ENCODE measurements around the gene GNAO1. TPM values are rescaled to one million over a fixed set of nuclear protein-coding genes. Genes with fewer than 3 reads are reported as not detected.
A peak's percentile ranks its signal among the peaks of the same experiment; 100 is the strongest.

The GNAO1 gene
- total RNA-seq, 2 experiments from 2014 or later = 1.5 to 2.3 TPM

DNA sequence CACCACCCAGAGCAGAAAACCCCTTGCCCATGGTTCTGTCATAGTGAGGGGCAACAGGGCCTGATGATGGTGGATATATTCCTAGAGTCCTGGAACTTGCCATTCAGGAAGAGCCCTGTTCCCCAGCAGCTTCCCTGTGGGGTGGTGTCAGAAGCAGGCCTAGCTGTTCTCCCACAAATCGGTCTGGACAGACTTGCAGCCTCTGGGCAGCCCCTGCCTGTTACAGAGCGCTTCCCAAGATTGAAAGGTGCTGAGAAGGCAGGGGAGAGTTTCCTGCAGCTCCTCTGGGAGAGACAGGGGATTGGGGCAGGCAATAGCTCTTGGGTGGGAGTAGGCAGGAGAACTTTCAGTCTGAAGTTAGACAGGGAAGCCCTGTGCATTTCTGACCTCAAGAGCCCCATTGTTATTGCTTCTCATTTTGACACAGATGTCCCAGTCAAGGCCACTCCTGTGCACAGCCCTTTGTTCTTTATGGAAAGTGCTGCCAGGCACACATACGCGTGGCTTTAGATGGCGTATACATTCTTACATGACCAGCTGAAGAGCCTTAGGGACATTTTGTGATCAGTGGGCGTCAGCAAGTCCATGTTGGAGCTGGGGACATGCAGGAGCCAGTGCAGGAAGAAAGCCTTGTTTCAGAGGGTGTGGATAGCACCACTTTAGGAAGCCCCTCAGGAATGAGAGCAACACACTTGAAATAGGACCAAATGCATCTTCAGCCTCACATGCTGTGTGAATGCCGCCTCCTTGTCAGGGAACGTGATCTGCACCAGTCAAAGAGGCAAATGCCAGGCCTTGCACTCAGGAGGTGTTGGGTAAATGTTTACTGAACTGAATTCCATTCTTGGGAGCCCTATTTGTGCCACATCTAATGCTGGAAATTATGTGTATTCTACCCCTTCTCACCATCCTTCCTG lies 67.5 kb downstream of the GNAO1 start:
- H3K27me3 Mint-ChIP-seq = no peaks in the 10 kb centered on the region
- ATAC-seq (no peak), DNase-seq (no peak)
- intact Hi-C loops (cut with DNase I, micrococcal nuclease) = no loop called here
- H3K36me3 Mint-ChIP-seq (ENCODE audit: low read depth) = no peaks in the 10 kb centered on the region
- no peak overlapping the region for H3K4me3 Mint-ChIP-seq
- CTCF ChIA-PET = no interaction called here
- no peaks in the 10 kb centered on the region for H3K9me3 Mint-ChIP-seq (ENCODE audit: low read depth)
- no peak overlapping the region for H3K27ac Mint-ChIP-seq
- peaks cover 26% of the 10 kb centered on the region for H3K4me1 Mint-ChIP-seq
- POLR2A ChIA-PET = no interaction called here

DNA sequence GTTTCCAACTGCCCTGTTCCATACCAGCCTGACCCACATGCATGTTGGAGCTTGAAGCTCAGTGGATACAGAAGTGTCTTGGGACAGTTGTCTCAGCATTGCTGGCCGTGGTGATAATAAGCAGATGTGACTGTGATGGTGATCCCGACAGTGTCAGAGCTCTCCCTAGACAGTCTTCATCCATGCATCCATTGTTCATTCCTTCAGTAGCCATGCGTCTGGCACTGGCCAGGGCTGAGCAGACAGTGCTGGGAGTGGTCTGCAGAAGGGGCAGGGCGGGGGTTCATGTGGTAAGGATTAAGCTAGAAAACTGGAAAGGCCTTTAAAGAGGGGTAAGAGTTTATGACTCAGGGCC lies 68.1 kb downstream of the GNAO1 start:
- Mint-ChIP-seq H3K4me3 (no peak overlapping the region), H3K9me3 (ENCODE audit: low read depth) (no peaks in the 10 kb centered on the region), H3K27me3 (no peaks in the 10 kb centered on the region), H3K27ac (no peak overlapping the region), H3K4me1 (peaks cover 29% of the 10 kb centered on the region), H3K36me3 (ENCODE audit: low read depth) (no peaks in the 10 kb centered on the region)
- ATAC-seq (no peak), DNase-seq (no peak)
- CTCF ChIA-PET = interaction anchor here (0.5 to 1.0 kb wide), 3 partner anchors 12 to 450 kb away, joined by 3 to 4 read pairs (median 3); no protein-coding TSS in a partner anchor
- intact Hi-C loops (cut with DNase I, micrococcal nuclease) = no loop called here
- POLR2A ChIA-PET = interaction anchor here (0.6 kb wide), 1 partner anchor 61 kb away, joined by 4 read pairs; no protein-coding TSS in a partner anchor

DNA sequence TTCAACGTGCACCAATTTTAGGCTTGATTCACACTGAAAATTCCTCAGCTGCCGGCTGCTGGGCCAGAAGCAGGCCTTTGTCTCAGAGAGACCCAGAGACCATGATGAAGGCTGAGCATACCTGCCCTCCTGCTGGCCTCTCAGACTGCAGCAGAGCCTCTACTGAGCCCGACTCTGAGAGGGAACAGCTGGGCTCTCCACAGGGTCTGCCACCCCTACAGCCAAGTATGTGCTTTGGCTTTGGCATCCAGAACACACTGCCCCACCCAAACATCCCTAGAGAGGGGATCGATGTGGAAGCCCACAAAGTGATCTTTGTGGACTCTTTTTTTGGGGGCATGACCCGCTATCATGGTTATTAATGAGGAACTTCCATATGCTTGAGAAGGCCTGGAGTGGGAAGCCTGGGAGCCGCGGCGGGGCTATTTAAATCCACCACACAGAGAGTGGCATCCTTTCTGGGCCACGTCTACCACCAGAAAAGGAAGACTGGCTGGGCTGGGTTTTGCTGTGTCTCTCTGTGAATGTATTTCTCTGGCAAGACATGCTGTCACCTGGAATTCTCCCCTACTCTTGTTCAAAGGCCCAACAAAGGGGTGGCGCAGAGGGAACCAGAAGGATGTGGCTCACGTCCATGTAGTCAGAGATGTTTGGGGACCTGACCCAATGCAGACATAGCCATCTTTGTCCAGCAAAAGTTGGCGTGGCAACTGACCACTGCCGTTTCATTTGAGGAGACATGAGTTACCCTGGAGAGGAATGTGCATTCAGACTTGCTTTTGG lies 69.3 kb downstream of the GNAO1 start:
- intact Hi-C loops (cut with DNase I, micrococcal nuclease) = no loop called here
- H3K4me1 Mint-ChIP-seq = peaks cover 29% of the 10 kb centered on the region
- POLR2A ChIA-PET = no interaction called here
- H3K27ac Mint-ChIP-seq = no peak overlapping the region
- DNase-seq = no peak
- ATAC-seq = no peak
- no peaks in the 10 kb centered on the region for H3K27me3 Mint-ChIP-seq
- H3K4me3 Mint-ChIP-seq = no peak overlapping the region
- no peaks in the 10 kb centered on the region for H3K36me3 Mint-ChIP-seq (ENCODE audit: low read depth)
- CTCF ChIA-PET = interaction anchor here (0.7 to 1.0 kb wide), 2 partner anchors 11 to 344 kb away, joined by 3 read pairs; no protein-coding TSS in a partner anchor
- no peaks in the 10 kb centered on the region for H3K9me3 Mint-ChIP-seq (ENCODE audit: low read depth)

DNA sequence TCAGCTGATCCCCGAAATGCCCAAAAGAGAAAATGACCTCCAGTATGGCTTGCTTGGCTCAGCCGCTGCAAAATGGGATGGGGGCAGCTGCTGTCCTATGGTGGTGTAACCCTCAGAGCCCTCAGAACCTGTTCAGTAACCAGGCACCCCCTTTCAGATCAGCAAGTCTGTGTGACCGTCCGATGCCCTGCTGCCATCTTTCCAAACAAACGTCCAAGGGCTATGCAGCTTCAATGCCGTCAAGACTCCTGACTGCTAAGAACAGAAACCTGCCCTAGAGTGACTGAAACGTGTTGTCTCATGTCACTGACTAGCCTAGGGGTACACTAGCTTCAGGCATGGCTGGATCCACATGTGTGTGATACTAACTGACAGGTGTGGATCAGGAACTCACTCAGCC lies 70.4 kb downstream of the GNAO1 start:
- ChIA-PET POLR2A (no interaction called here), CTCF (interaction anchor here (0.7 to 1.1 kb wide), 2 partner anchors 22 to 57 kb away, joined by 3 to 4 read pairs; no protein-coding TSS in a partner anchor)
- H3K36me3 Mint-ChIP-seq (ENCODE audit: low read depth) = no peaks in the 10 kb centered on the region
- peaks cover 29% of the 10 kb centered on the region for H3K4me1 Mint-ChIP-seq
- H3K4me3 Mint-ChIP-seq = no peak overlapping the region
- no peak for ATAC-seq
- no peaks in the 10 kb centered on the region for H3K27me3 Mint-ChIP-seq
- intact Hi-C loops (cut with DNase I, micrococcal nuclease) = no loop called here
- H3K9me3 Mint-ChIP-seq (ENCODE audit: low read depth) = no peaks in the 10 kb centered on the region
- no peak for DNase-seq
- no peak overlapping the region for H3K27ac Mint-ChIP-seq

DNA sequence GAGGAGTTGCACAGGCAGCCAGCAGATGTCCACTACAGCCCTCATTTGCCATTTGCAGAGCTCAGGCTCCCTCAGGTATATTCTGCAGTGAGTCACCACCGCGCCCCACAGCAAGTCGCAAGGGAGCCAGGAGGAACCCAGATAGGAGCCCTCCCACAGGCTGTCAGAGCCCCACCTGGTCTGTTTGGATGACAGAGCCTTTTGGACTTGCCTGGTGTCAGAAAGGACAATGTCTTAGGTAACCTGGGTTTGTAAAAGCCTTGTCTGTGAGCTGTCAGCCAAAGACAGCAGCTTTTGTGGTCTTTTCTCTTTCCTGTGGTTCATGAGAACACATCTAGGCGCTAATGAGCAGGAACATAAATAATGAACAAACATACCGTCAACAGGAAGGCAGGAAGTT lies 70.9 kb downstream of the GNAO1 start:
- CTCF ChIA-PET = interaction anchor here (0.6 to 1.1 kb wide), 3 partner anchors 22 to 172 kb away, joined by 3 to 4 read pairs (median 3); no protein-coding TSS in a partner anchor
- POLR2A ChIA-PET = no interaction called here
- intact Hi-C loops (cut with DNase I, micrococcal nuclease) = no loop called here
- Mint-ChIP-seq H3K4me1 (peaks cover 29% of the 10 kb centered on the region), H3K4me3 (no peak overlapping the region), H3K36me3 (ENCODE audit: low read depth) (no peaks in the 10 kb centered on the region), H3K27me3 (no peaks in the 10 kb centered on the region), H3K9me3 (ENCODE audit: low read depth) (no peaks in the 10 kb centered on the region), H3K27ac (no peak overlapping the region)
- DNase-seq (peak; percentile 52), ATAC-seq (peak; percentile 83)

DNA sequence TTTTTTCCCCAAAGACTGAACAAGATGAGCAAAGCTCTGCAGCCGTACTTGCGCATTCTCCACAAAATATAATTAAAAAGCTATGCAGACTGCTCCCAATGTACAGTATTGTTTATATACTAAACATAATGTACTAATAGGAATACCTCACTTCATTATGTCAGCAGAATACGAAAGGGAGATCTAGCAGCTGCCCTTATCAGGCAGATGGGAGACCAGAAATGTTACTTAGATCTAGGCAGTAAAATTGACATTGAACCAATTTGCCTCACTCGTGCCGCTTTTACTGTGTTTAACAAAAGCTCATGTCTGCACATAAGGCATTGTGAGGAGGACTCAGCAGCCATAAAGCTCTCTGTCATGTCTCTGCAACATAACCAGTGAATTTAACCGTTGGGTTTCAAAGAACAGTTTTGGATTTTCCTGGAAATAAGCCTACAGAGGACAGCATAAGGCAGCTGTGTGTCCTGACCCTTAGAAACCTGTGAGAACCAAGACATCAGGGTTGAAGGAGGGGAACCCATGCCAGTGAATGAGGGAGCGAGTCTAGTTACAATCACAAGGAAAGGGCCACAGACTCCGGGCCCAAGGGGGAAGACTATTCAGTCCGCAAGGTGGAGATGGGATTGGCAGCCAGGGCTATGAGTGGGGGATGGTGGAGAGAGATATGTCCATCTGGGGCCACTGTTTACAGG lies 71.4 kb downstream of the GNAO1 start:
- no peak for DNase-seq
- H3K9me3 Mint-ChIP-seq (ENCODE audit: low read depth) = no peaks in the 10 kb centered on the region
- H3K4me3 Mint-ChIP-seq = no peak overlapping the region
- POLR2A ChIA-PET = no interaction called here
- no peak overlapping the region for H3K27ac Mint-ChIP-seq
- peaks cover 29% of the 10 kb centered on the region for H3K4me1 Mint-ChIP-seq
- ATAC-seq = no peak
- CTCF ChIA-PET = interaction anchor here (0.6 to 1.7 kb wide), 6 partner anchors 21 to 691 kb away, joined by 3 to 4 read pairs (median 3); no protein-coding TSS in a partner anchor
- H3K27me3 Mint-ChIP-seq = no peaks in the 10 kb centered on the region
- H3K36me3 Mint-ChIP-seq (ENCODE audit: low read depth) = no peaks in the 10 kb centered on the region
- intact Hi-C loops (cut with DNase I, micrococcal nuclease) = no loop called here

DNA sequence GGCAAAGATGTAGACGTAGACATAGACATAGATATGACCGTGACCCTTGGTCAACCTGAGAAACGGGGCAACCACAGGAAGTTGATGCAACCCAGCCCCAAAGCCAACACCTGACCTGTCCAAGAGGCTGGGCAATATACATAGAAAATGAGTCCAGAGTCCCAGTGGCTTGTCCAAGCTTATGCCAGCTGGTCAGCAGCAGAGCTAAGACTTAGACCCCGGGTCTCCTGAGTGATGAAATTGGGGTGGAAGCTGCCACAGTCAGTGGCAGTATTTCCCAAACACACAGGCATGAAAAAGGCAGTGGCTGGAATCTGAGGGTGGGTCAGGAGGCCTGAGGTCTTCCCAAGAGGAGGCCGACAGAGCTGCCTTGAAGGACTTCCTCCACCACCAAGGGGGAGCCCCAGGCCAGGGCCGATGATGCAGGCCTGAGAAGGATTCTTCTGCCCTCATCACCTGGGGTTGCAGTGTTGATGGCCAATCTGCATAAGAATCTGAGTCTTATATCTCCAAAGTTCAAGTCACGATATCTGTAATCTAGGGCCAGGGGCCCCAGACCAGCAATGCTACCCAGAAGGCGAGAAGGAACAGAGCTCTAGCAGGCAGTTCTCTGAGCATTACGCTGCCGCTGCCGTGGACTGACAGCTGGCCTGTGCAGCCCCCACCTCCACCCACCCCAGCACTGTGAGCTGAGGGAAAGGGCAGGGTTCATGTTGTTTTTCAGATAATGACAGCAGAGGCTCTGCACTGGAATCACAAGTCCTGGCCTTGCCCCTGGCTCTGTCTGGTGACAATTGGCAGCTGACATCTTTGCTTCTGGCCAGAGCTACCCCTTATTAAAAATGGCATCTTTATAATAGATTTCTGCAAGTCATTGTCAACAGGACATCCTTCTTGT lies 72.7 kb downstream of the GNAO1 start:
- H3K4me3 Mint-ChIP-seq = no peak overlapping the region
- DNase-seq = no peak
- no peak overlapping the region for H3K27ac Mint-ChIP-seq
- no peaks in the 10 kb centered on the region for H3K27me3 Mint-ChIP-seq
- H3K4me1 Mint-ChIP-seq = peaks cover 29% of the 10 kb centered on the region
- ChIA-PET CTCF (interaction anchor here (0.6 to 1.7 kb wide), 2 partner anchors 54 to 250 kb away, joined by 3 to 4 read pairs; no protein-coding TSS in a partner anchor), POLR2A (no interaction called here)
- H3K36me3 Mint-ChIP-seq (ENCODE audit: low read depth) = no peaks in the 10 kb centered on the region
- intact Hi-C loops (cut with DNase I, micrococcal nuclease) = no loop called here
- ATAC-seq = no peak
- no peaks in the 10 kb centered on the region for H3K9me3 Mint-ChIP-seq (ENCODE audit: low read depth)

DNA sequence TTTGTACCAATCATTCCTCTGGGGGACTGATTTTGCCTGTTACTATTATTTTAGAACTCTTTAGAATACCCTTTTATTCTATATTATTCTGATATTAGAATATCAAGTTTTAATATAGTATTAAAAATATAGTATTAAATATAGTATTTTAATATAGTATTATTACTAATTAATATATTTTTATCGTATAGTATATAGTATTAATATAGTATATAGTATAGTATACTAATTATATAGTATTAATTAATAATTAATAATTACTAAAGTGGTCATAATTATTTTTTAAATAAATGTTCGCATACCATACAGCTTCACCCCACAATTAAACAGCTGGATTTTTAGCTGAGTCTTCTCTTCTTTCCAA lies 73.3 kb downstream of the GNAO1 start:
- CTCF ChIA-PET = interaction anchor here (1.3 to 1.7 kb wide), 2 partner anchors 8 to 54 kb away, joined by 3 to 4 read pairs; no protein-coding TSS in a partner anchor
- POLR2A ChIA-PET = no interaction called here
- ATAC-seq (no peak), DNase-seq (no peak)
- Mint-ChIP-seq H3K9me3 (ENCODE audit: low read depth) (no peaks in the 10 kb centered on the region), H3K36me3 (ENCODE audit: low read depth) (no peaks in the 10 kb centered on the region), H3K4me3 (no peak overlapping the region), H3K27ac (no peak overlapping the region), H3K27me3 (no peaks in the 10 kb centered on the region), H3K4me1 (peaks cover 29% of the 10 kb centered on the region)
- intact Hi-C loops (cut with DNase I, micrococcal nuclease) = no loop called here

DNA sequence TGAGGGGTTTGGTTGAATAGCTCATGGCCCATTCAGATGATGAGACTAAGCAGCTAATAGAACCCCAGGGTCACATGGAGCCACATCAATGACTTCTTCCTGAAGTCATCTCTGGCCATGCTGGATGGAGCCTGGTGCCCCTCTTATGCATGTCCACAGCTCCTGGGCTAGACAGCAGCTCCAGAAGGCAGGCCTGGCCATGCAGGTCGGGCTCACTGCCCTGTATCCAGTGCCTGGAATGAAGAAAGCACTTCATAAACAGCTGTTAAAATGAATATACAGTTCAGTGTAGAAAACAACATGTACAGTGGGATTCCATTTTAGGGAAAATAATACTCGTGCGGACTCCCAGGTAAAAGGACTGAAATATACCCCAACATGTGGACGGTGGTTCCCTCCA lies 73.9 kb downstream of the GNAO1 start:
- CTCF ChIA-PET = interaction anchor here (0.7 to 1.5 kb wide), 3 partner anchors 9 to 175 kb away, joined by 3 to 4 read pairs (median 3); no protein-coding TSS in a partner anchor
- Mint-ChIP-seq H3K27me3 (no peaks in the 10 kb centered on the region), H3K9me3 (ENCODE audit: low read depth) (no peaks in the 10 kb centered on the region), H3K36me3 (ENCODE audit: low read depth) (no peaks in the 10 kb centered on the region), H3K4me1 (peaks cover 29% of the 10 kb centered on the region), H3K27ac (no peak overlapping the region), H3K4me3 (no peak overlapping the region)
- POLR2A ChIA-PET = no interaction called here
- no peak for DNase-seq
- ATAC-seq = no peak
- intact Hi-C loops (cut with DNase I, micrococcal nuclease) = no loop called here

DNA sequence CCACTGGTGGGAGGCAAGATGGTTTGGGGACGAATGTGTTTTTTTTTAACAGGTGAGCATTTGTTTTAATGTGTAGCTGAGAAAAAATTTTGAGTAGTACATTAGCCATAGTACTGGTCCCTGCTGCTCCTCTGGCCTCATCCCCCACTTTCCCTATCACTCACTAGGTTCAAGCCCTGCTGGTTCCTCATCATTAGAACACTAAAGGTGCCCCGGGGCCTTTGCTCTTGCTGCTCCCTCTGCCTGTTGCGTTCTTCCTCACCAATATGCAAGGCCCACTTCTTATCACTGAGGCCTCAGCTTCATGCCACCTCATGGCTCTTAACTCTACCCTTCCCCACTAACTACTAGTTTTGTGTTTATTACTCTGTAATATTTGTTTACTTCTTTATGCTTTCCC lies 74.5 kb downstream of the GNAO1 start:
- no peaks in the 10 kb centered on the region for H3K9me3 Mint-ChIP-seq (ENCODE audit: low read depth)
- H3K27ac Mint-ChIP-seq = no peak overlapping the region
- intact Hi-C loops (cut with DNase I, micrococcal nuclease) = no loop called here
- no peak overlapping the region for H3K4me3 Mint-ChIP-seq
- H3K27me3 Mint-ChIP-seq = no peaks in the 10 kb centered on the region
- no peaks in the 10 kb centered on the region for H3K36me3 Mint-ChIP-seq (ENCODE audit: low read depth)
- ATAC-seq = no peak
- CTCF ChIA-PET = interaction anchor here (0.7 to 1.5 kb wide), 3 partner anchors 10 to 176 kb away, joined by 3 to 4 read pairs (median 3); no protein-coding TSS in a partner anchor
- POLR2A ChIA-PET = no interaction called here
- no peak for DNase-seq
- H3K4me1 Mint-ChIP-seq = peaks cover 29% of the 10 kb centered on the region
